DMS53 treated with DMSO at 0.1 percent for 48 hours (cell line): Measurements from ENCODE around the gene SEMA3G.

ENCODE experiments used
- DNase-seq: peaks from one replicate; lab custom pipeline; 2025; ENCODE audit not compliant: unreplicated experiment; lab: John Stamatoyannopoulos, UW

The SEMA3G gene

DNA sequence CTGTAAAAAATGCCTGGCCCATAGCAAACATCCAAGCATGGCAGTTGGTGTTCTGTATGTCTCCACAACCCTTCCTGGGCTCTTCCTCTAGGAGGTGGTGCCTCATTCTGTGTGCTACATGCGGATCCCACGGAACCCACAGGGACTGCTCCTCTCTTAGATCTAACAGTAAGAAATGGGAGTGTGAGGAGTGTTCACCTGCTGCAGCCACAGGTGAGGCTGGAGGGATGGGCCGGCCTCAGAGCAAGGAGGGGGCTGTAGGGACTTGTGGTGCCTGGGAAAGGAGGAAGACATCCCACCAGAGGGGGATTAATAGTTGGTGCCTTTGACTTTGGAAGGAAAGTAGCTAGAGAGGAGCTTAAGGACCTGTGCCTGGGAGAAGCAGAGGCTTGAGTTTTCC is 22.2 kb downstream of the SEMA3G start:
- no peak for DNase-seq

GRCh38 chr3:52420388-52420787 is 24.5 kb downstream of the SEMA3G start:
- DNase-seq, result no peak

- DNase-seq, result no peak
Measured at GRCh38 chr3:52415800-52416199, 29.1 kb downstream of the SEMA3G start.

- no peak for DNase-seq
Measured at GRCh38 chr3:52408466-52408865, 36.4 kb downstream of the SEMA3G start.

DNA sequence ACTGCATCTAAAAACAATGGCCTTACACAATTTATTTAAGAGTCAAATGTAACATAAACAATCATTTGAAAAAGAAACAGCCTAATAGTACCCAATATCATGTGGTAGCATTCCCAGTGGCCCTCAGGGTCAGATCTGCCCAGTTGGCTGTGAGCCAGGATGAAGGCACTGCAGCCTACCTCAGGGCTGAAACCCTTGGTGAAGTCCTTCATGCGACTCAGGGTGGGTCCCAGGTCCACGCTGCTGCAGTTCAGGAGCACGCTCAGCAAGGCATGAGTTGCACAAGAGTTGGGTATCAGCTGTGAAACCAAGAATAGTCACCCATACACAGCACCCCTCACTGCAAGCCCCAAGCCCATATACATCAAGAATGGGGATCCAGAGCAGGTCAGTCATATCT is 37.1 kb downstream of the SEMA3G start:
- DNase-seq, result no peak

GRCh38 chr3:52406791-52407510 is 38.0 kb downstream of the SEMA3G start:
- no peak for DNase-seq

- no peak for DNase-seq
Measured at GRCh38 chr3:52406231-52406661, 38.7 kb downstream of the SEMA3G start.

DNA sequence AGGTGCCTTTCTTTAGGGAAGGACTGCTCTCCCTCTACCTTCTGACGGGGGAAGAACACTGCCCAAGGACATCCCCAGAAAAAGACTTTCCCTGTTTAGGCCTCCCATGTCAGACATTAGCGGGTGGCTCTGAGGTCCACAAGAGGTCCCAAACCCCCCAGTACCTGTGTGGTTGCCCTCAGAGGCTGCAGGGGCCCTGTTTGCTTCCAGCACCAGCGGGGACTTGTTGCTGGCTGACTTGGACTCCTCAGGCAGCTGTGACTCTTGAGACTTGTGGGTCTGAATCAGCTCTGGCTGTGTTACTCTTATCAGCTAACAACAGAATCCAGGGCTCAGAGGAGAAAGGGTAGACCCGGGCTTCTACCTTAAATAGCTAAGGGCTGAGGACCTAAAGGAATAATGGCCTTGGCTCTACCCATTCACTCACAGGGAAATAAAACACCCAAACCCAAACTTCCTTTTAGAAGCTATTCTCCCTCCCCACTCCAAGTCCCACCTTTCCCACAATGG is 39.2 kb downstream of the SEMA3G start:
- no peak for DNase-seq

- DNase-seq, result no peak
Measured at GRCh38 chr3:52405066-52405465, 39.8 kb downstream of the SEMA3G start.

GRCh38 chr3:52404391-52404790 is 40.5 kb downstream of the SEMA3G start:
- DNase-seq, result no peak

DNA sequence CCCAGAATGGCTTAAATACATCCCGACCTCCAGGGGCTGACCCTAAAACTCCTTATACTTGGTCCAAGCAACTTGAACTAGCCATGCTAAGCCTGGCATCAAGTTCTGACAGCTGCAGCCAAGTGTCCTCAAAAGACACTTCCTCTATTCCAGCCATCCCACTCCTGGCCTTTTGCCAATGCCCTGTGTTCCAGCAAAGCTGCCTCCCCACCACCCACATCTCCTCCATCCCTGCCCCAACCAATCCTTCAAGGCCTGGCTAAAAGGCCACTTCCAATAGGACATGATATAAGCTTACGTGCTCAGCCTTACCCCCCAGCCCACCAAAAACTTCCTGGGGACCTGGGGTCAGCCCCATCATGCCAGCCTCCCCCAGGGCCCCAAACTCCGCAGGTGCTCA is 40.9 kb downstream of the SEMA3G start:
- DNase-seq, result no peak

- DNase-seq, result no peak
Measured at GRCh38 chr3:52403271-52403841, 41.5 kb downstream of the SEMA3G start.

- DNase-seq, result no peak
Measured at GRCh38 chr3:52402706-52403270, 42.1 kb downstream of the SEMA3G start.

- DNase-seq, result no peak
Measured at GRCh38 chr3:52402101-52402521, 42.8 kb downstream of the SEMA3G start.

DNA sequence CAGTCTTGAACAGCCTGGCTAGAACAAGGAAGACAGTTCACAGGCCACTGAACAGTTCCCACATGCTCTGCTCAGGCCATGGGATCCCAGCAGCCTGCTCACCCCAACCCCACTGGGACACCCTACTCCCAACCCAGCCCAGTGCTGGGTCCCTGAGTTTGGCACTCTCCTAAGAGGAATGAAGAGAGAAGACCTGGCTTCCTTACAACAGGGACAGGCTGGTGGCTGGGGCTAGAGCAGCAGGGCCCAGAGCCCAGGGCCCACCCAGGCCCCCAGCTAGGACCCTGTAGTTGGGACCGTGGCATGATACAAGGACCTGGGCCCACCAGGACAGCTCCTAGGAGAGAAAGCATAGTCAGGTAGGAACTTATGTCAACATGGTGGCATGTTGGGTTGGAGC is 43.4 kb downstream of the SEMA3G start:
- no peak for DNase-seq

GRCh38 chr3:52401021-52401420 is 43.9 kb downstream of the SEMA3G start:
- DNase-seq, result no peak

DNA sequence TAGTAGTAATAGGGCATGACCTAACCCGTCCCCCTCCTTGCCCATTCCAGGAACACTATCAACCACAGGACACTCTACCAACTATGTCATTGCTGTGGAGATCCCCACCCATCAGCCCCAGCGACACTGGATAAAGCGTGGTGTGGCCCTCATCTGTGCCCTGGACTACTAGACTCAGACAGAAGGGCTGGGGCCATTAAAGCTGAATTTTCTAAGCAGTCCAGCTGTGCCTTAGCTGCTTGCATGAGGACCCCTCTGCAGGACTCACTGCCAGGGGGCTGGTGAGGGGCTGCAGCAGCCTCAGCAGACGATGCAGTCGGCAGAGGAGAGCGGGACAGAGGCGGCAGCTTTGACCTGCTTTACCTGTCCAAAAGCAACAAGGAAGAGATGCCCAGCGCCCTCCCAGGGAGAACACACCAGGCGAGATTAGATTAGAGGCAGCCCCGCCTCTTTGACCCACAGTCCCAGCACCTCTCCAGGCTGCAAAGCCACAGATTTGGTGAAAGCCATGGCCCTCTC is 44.6 kb downstream of the SEMA3G start:
- no peak for DNase-seq

DNA sequence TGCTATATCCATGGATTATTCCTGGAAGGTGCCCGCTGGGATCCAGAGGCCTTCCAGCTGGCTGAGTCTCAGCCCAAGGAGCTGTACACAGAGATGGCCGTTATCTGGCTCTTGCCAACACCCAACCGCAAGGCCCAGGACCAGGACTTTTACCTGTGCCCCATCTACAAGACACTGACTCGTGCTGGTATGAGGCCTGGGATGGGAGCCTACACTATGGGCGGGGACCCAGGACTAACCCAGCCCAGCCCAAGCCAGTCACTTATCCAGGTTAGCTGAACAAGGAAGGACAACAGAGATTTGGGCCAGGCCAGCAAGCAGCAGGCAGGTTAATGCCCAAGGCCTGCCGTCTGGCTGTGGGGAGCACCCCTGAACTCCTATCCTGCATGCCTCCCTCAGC is 45.3 kb downstream of the SEMA3G start:
- no peak for DNase-seq

GRCh38 chr3:52399131-52399530 is 45.8 kb downstream of the SEMA3G start:
- DNase-seq, result no peak

- no peak for DNase-seq
Measured at GRCh38 chr3:52398670-52399081, 46.2 kb downstream of the SEMA3G start.

DNA sequence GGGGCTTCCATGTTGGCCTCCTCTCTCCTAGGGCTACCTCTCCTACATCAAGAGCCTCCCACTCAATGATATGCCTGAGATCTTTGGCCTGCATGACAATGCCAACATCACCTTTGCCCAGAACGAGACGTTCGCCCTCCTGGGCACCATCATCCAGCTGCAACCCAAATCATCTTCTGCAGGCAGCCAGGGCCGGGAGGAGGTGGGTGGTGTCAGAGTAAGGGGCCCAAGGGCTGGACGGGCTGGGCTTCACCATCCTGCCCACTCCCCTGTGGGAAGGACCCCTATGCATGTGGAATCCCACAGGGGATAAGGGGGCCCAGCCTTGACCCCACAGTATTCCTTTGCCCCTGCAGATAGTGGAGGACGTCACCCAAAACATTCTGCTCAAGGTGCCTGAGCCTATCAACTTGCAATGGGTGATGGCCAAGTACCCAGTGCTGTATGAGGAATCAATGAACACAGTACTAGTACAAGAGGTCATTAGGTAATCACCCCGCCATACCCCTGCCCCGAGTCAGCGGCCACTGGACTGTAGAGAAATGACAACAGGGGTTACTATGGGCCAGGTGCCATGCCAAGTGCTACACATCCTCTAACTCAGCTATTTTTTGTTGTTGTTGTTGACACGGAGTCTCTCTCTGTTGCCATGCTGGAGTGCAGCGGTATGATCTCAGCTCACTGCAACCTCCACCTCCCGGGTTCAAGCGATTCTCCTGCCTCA is 47.1 kb downstream of the SEMA3G start:
- no peak for DNase-seq
